Loucy (cell line): ENCODE data around the gene USP5.

Experiments used
- H2AFZ ChIP-seq: fragments of 200-600 bp; sonication (generic); 2 replicates; pipeline ENCODE4 v1.6.0; 2016; ENCODE audit warnings: antibody characterized with exemption, mild to moderate bottlenecking, low read length, moderate library complexity
- H3F3A ChIP-seq: fragments of 200-600 bp; 2 replicates; pipeline ENCODE4 v1.6.0; 2016; ENCODE audit warnings: antibody characterized with exemption, low read depth, mild to moderate bottlenecking
- H3K27me3 ChIP-seq: fragments of 200-600 bp; sonication (generic); 2 replicates; pipeline ENCODE4 v1.6.1; 2014; ENCODE audit warnings: low read length, mild to moderate bottlenecking; ENCODE audit not compliant: insufficient read depth, poor library complexity, severe bottlenecking
- H3K36me3 ChIP-seq: fragments of 200-600 bp; sonication (generic); 2 replicates; pipeline ENCODE4 v1.6.1; 2016; ENCODE audit warnings: low read length; ENCODE audit not compliant: insufficient read depth
- H3K4me1 ChIP-seq: fragments of 200-600 bp; sonication (generic); 2 replicates; pipeline ENCODE4 v1.5.1; 2014; ENCODE audit warnings: low read length, mild to moderate bottlenecking; ENCODE audit not compliant: insufficient read depth, poor library complexity, severe bottlenecking
- H3K4me2 ChIP-seq: fragments of 200-600 bp; sonication (generic); 2 replicates; pipeline ENCODE4 v1.6.0; 2014; ENCODE audit warnings: antibody characterized with exemption, low read length, low read depth, mild to moderate bottlenecking; ENCODE audit not compliant: poor library complexity, severe bottlenecking
- H3K4me3 ChIP-seq: fragments of 200-600 bp; sonication (generic); 2 replicates; pipeline ENCODE4 v1.5.1; 2014; ENCODE audit warnings: low read length, mild to moderate bottlenecking, mixed read lengths; ENCODE audit not compliant: poor library complexity, severe bottlenecking
- H3K79me2 ChIP-seq: fragments of 200-600 bp; sonication (generic); 2 replicates; pipeline ENCODE4 v1.6.1; 2014; ENCODE audit warnings: low read length; ENCODE audit not compliant: insufficient read depth
- H3K9ac ChIP-seq: fragments of 200-600 bp; sonication (generic); 2 replicates; pipeline ENCODE4 v1.6.0; 2014; ENCODE audit warnings: mild to moderate bottlenecking, low read depth, low read length, moderate library complexity; ENCODE audit not compliant: poor library complexity, severe bottlenecking
- H3K9me2 ChIP-seq: fragments of 200-600 bp; sonication (generic); replicated peaks from 2 replicates; pipeline ENCODE4 v1.6.1; 2016; ENCODE audit warnings: low read depth, low read length, mixed read lengths
- H3K9me3 ChIP-seq: fragments of 200-600 bp; sonication (generic); 2 replicates; pipeline ENCODE4 v1.6.1; 2014; ENCODE audit warnings: mild to moderate bottlenecking, antibody characterized with exemption, low read length, low read depth; ENCODE audit not compliant: insufficient read depth
- H4K20me1 ChIP-seq: fragments of 200-600 bp; sonication (generic); 2 replicates; pipeline ENCODE4 v1.6.0; 2014; ENCODE audit warnings: antibody characterized with exemption, low read length, mild to moderate bottlenecking; ENCODE audit not compliant: insufficient read depth, poor library complexity, severe bottlenecking
- CTCF ChIP-seq: fragments of 200-600 bp; sonication (generic); conservative IDR thresholded peaks from 2 replicates; pipeline ENCODE4 v1.5.1; 2014; ENCODE audit warnings: mild to moderate bottlenecking, antibody characterized with exemption, low read length
- EZH2phosphoT487 ChIP-seq: fragments of 200-600 bp; IDR thresholded peaks from 2 replicates; pipeline ENCODE4 v1.6.1; 2018; ENCODE audit warnings: antibody characterized with exemption, mild to moderate bottlenecking, moderate library complexity, borderline replicate concordance

The USP5 gene

GRCh38 chr12:6843118-6843902 is 8.6 kb upstream of the USP5 start:
- Histone ChIP-seq H3K4me1 (peaks cover 6% of the 10 kb centered on the region), H3K36me3 (peaks cover 30% of the 10 kb centered on the region; the same call in 1 of the 2 replicates)
- TF ChIP-seq CTCF = no peak
- TF ChIP-seq EZH2phosphoT487 = no peak

GRCh38 chr12:6845395-6845794 is 6.6 kb upstream of the USP5 start:
- Histone ChIP-seq H3K36me3 (peaks cover 36% of the 10 kb centered on the region; the same call in 1 of the 2 replicates), H3K9ac (no peak overlapping the region), H3F3A (no peaks in the 10 kb centered on the region)

More at GRCh38 chr12:6843118-6843902, 8.6 kb upstream of the USP5 start:
- Histone ChIP-seq H3K4me2 (no peak overlapping the region), H2AFZ (no peak overlapping the region), H3K79me2 (peaks cover 12% of the 10 kb centered on the region; the same call in 1 of the 2 replicates), H3F3A (no peaks in the 10 kb centered on the region), H3K27me3 (no peaks in the 10 kb centered on the region), H4K20me1 (no peaks in the 10 kb centered on the region), H3K9ac (no peak overlapping the region), H3K4me3 (no peak overlapping the region), H3K9me3 (no peaks in the 10 kb centered on the region), H3K9me2 (no peaks in the 10 kb centered on the region)

DNA sequence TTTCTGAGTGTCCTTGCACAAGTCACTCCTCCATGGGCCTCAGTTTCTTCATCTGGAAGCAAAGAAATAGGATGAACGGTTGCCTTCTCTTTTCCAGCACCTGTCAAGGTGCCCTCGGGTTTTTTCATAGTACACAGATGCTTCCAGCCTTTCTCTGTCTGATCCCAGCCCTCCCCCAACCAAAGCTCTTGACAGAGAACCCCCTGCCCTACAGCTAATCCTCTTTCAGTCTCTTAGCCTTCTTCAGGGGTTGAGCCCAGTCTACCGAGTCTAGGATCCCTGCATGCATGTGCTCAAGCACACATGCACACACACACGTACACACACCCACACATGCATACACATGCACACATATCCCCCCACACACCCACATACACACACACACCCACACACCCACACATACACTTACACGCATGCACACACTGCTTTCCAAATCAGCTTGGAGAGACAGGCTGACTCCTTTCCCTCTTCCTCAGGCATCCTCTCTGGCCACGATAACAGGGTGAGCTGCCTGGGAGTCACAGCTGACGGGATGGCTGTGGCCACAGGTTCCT is 5.6 kb upstream of the USP5 start:
- Histone ChIP-seq H3K9me2 (no peaks in the 10 kb centered on the region), H3K9ac (no peak overlapping the region)
- TF ChIP-seq EZH2phosphoT487 (no peak), CTCF (no peak)

More at GRCh38 chr12:6845395-6845794, 6.6 kb upstream of the USP5 start:
- TF ChIP-seq EZH2phosphoT487 (no peak), CTCF (no peak)
- Histone ChIP-seq H3K27me3 (no peaks in the 10 kb centered on the region), H3K9me3 (no peaks in the 10 kb centered on the region), H2AFZ (no peak overlapping the region), H3K4me1 (peaks cover 26% of the 10 kb centered on the region), H3K4me2 (no peak overlapping the region), H3K9me2 (no peaks in the 10 kb centered on the region), H3K79me2 (peaks cover 33% of the 10 kb centered on the region), H4K20me1 (no peaks in the 10 kb centered on the region), H3K4me3 (no peak overlapping the region)

More for the DNA sequence above, 5.6 kb upstream of the USP5 start:
- peaks cover 1% of the 10 kb centered on the region for H3F3A ChIP-seq
- H3K4me1 ChIP-seq = peaks cover 31% of the 10 kb centered on the region
- H4K20me1 ChIP-seq = peaks cover 4% of the 10 kb centered on the region
- H3K4me2 ChIP-seq = no peak overlapping the region
- peaks cover 39% of the 10 kb centered on the region for H3K79me2 ChIP-seq
- H3K4me3 ChIP-seq = no peak overlapping the region
- H2AFZ ChIP-seq = no peak overlapping the region
- H3K27me3 ChIP-seq = no peaks in the 10 kb centered on the region
- no peaks in the 10 kb centered on the region for H3K9me3 ChIP-seq
- H3K36me3 ChIP-seq = peaks cover 36% of the 10 kb centered on the region; the same call in 1 of the 2 replicates
